CD4-positive, alpha-beta T cell treated with Interleukin-6 for 4 hours (primary cell): ENCODE data around the gene HOXB3.

Experiments used
- DNase-seq: peaks from one replicate; pipeline ENCODE4 v3.0.0-alpha.2; 2020; ENCODE audit warnings: mixed read lengths

HOXB3 gene

DNA sequence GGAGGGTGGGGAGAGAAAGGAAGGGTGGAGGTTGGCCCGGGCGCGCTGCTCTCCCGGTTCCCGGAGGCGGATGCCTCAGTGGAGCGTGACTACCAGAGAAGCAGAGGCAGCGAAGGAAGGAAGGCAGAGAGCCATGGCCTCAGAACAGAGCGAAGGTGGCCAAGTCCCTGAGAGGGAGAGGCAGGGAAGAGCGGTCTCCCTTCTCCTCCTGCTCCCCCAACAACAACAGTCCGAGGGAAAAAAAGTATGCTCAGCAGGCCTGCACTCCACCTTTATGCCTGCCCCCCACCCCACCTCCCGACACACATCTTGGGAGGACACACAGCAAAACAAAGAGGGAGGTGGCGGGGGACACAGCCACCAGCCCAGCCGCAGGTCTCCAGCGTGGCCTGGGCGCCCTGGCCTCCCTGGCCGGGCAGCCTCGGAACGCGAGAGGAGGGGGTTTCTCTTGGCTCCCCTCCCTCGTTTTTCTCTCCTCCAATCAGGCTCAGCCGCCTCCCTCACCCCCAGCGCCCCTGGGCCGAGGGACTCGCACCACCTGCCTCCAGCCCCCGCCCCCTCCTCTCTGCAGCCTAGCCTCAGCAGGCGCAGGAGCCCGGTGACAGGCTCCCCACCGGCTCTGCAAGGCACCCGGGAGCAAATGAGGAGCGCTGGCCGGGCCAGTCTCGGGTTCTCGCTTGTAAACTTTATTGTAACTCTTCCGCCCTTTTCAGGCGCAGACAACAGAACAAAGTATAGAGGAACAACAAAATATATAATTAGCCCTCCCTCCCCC lies 21.8 kb upstream of the HOXB3 start:
- DNase-seq, result peak; percentile 26

DNA sequence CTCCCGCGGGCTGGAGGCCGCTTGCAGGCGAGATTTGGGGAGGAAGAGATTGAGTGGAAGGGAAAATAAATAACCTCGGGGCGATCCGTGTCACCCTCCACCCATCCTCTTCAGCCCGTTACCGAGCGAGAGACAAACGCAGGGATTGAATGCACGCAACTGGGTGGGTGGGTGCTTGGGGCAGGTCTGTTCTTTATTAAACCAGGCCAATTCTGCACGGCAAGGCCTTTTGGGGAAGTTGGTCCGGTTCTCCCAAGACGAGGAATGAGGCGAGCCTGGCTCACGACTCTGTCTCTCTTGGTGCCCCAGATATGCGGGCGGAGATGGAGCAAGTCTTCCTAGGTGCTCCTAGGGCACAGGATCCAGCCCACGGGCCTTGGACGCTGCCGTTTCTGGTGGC lies 21.2 kb upstream of the HOXB3 start:
- peak; percentile 16 for DNase-seq

- DNase-seq, result peak; percentile 57
These were observed 20.5 kb upstream of the HOXB3 start, which contains the start of gene HOXB7 for GRCh38 chr17:48610282-48611211. TSS of gene HOXB7 (minus strand) at chr17:48611017. CDS start at chr17:48610918, 99 bp downstream.

DNA sequence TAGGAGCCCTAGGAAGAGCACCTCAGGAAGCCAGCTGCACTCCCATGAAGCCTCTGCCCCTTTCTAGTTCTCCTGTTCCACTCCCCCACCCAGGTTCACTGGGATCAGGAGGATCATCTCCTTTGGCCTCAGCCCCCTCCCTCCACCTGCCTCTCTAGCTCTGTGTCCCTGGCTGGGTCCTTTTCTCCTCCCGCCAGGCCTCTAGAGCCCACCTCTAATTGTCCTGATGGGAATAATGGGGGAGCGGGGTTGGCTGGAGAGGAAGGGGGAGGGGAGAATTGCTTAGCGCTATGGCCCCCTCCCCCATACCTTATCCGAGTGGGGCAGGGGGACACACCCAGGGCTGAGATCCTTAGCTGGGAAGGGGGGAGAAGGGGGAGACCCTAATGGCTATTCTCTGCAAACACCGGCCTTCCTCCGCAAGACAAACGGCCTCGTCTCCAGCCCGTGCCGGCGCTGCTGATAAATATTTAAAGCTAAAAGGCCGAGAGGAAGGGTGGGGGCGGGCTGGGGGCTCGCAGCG lies 19.8 kb upstream of the HOXB3 start:
- no peak for DNase-seq

DNA sequence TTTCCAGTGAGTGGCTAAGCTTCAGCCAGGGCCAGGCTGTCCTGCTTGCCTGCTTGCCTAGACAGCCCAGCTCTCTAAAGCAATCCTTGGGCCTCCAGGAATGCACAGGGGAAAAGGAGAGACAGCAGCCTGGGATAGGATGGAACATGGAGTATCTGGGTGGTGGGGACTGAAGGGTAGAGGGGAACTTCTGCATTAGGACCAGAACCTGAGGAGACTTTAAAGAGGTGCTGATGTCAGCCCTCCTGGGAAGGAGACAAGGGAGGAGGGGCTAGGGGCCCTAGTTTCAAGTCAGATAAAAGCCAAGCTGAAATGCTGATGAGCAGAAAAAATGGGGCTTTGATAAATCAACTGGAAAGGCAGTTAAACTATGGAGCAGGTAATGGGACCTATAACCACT lies 19.0 kb upstream of the HOXB3 start:
- no peak for DNase-seq

DNA sequence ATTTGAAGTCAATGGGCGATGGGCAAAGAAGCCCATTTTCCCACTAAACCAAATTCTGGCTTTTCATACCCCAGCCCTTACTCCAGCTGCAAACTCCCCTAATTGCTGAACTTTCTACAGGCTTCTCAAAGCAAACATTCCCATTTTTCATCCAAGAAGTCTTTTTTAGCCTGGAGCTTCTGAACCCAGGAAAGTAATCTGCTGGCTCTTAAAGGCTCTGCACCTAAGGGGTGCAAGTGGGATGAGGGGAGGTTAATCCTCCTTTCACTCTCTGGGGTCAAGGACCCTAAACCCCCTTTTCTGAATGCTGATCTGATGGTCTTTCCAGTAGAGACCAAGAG lies 18.4 kb upstream of the HOXB3 start:
- no peak for DNase-seq

- DNase-seq, result no peak
These were observed 17.0 kb upstream of the HOXB3 start for GRCh38 chr17:48606892-48607614.

DNA sequence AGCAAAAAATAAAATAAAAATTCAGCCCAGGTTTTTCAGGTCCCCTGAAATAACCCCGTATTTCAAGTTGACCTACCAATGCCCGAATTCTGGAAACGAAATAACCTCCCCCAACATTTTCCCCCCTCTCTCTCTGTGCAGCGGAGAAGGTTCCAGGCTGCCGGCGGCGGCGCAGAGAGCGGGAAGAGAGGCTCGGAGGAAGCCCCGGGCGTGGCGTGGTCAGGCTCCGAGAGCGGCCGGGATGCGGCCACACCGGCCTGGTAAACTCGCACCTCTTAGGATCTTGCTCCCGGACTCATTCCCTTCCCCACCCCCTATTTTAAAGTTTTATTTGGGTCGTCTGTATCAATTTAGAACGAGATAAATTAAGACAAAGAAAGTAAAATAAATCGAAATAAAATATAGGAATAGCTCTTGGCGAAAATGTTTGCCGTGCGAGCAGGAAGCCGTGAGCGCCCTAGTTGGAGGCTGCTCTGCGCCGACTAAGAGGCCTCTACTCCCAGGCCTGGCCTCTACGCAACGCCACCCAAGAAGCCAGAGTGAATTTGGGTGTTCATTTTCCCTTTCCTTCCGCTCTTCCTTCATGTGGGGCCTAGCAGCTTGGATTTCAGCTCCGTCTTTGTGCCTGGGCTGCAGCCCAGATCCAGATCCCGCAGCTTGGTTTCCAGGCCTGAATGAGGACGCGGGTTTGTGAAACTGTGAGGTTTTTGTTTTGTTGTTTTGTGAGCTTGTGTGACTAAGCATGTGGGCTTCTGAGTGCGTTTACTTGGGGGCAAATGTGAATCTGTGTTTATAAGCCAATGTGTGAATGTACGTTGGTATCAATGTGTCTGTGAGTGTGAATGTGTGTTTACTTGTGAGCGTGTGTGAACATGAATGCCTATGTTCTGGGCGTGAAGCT lies 16.2 kb upstream of the HOXB3 start:
- DNase-seq, result no peak

- no peak for DNase-seq
These were observed 15.4 kb upstream of the HOXB3 start for GRCh38 chr17:48605409-48605919.

DNA sequence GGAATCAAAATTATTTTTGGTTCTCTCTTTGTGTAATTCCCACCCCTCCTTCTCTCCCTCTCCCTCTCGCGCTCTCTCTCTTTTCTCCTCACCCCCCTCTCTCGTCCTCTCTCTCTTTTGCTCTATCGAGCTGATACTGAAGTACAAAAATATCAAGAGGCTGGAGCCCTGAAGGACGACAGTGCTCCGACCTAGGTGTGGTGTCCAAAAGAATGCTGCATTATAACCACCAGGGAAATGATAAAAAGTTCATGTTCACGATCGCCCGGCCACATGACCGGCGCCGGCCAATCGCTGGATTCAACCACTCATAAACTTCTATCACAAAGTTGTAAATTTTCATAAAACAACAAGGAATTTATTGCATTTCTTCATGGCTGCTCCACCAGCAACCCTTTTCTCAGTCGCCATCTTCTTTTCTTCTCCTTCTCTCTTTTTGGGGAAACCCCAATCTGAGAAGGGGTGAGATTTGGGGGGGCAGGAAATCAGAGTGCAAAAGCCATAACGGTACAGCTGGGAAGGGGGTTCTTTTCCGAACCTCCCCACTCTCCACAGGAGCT lies 14.8 kb upstream of the HOXB3 start, which contains the start of gene HOXB6:
Gene HOXB6, minus strand, starts transcription at position 217 of the 560 bp plus-strand sequence. CDS start 6,836 bp downstream, outside the sequence.
- no peak for DNase-seq

GRCh38 chr17:48603959-48604769 lies 14.1 kb upstream of the HOXB3 start:
- DNase-seq, result no peak

GRCh38 chr17:48601539-48602425 lies 11.7 kb upstream of the HOXB3 start:
- no peak for DNase-seq

DNA sequence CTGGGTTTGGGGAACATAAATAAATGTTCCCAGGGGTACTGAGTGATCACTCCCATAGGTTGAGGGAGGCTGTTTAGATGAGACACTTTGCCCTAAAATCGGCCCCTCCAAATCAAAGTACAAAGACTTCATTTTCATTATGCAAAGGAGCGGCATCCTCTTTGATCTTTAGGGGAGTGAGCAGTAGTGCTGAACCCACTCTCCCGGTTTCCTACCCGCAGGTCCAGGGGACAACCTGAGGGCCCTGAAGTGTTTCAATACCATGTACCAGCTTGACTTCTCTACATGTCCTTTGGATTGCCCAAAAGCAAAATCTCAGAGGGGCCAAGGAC lies 11.1 kb upstream of the HOXB3 start:
- DNase-seq, result no peak

GRCh38 chr17:48600244-48601098 lies 10.4 kb upstream of the HOXB3 start:
- DNase-seq, result no peak

GRCh38 chr17:48599354-48599753 lies 9.3 kb upstream of the HOXB3 start:
- DNase-seq, result no peak

DNA sequence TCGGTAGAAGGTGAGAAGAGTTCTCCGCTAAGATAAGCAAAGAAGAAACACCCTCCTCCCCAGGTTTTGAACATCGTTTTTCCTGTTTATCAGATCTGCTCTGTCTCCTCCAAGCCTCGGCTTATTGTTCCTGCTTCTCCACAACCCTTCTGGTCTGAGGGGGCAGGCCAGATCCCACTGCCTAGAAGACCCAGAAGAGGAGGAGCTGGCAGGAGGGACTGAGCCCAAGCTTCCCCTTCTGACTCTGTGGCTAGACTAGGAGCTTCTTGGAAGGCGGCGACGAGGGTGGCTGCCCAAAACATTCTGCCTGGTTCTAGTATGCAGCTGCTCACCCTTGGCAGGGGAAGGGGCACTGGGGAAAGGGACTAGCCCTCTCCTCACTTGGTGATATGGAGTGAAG lies 8.7 kb upstream of the HOXB3 start:
- DNase-seq, result no peak

DNA sequence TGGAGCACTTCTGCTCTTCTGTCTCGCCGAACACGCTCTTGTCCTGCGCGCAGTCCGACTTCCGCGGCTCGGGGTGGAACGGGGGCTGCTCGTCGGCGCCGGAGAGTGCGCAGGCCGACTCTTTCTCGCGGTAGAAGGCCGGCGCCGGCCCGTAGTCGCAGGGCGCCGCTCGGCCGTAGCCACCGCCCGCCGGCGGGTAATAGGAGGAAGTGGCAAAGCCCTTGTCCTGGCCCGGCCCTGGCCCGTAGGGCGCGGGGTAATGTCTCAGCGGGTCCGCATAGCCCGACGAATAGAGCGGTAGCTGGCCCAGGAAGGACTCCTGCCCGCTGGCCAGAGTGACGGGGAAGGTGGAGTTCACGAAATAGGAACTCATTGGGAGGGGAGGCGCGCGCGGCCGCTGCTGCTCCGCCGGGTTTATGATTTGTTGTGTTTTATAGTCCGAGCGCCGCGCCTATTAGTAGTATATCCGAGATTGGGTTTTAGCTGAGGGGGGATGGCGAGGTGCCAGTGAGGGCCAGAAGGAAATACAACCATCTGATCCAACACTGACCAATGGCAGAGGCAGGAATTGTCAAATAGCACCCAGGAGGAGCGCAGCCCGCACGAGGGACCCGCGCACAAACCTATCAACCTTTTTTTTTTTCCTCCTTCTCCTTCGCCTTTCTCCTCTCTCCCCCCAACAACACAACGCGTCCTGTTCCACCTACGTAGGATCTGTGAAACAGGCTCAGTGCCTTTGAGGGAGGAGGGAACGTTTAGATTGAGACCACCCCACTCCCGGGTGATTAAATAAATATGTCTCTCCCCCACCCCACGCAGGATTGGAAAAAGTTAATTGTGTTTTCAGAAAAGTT lies 8.0 kb upstream of the HOXB3 start:
- DNase-seq, result peak; percentile 53

DNA sequence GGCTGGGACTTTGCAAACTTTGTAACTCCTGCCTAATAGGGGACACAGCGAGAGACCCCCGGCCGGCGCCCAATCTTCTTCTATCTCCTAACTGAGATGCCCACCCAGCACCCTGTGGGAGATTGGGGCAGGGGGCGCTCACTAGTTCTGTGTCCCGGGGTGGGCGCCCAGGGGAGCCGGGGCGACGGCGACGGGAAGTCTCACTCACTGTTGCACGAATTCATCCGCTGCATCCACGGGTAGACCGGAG lies 7.4 kb upstream of the HOXB3 start:
- DNase-seq, result no peak
